NCI-H146 treated with DMSO at 0.1 percent for 48 hours (cell line): ENCODE results near the gene TRPC4AP.
"Not testable (repeated sequence)": the region's sequence is repeated elsewhere in the genome, so short reads cannot be mapped to it uniquely, and the experiment has no call there.

Experiments used
- DNase-seq: peaks from one replicate; lab custom pipeline; 2025; ENCODE audit not compliant: unreplicated experiment; lab: John Stamatoyannopoulos, UW

The TRPC4AP gene

GRCh38 chr20:35092524-35093266 is at the start of gene TRPC4AP:
Gene TRPC4AP, minus strand, starts transcription at chr20:35092807. Its CDS starts 26 bp downstream, at chr20:35092781.
- peak; percentile 92 for DNase-seq

- no peak for DNase-seq
Observed at GRCh38 chr20:35135867-35136586, 43.4 kb upstream of the TRPC4AP start.

GRCh38 chr20:35134880-35135279 is 42.3 kb upstream of the TRPC4AP start:
- DNase-seq = no peak

GRCh38 chr20:35134472-35134871 is 41.9 kb upstream of the TRPC4AP start:
- no peak for DNase-seq

GRCh38 chr20:35133735-35134134 is 41.1 kb upstream of the TRPC4AP start:
- DNase-seq = no peak

GRCh38 chr20:35133031-35133430 is 40.4 kb upstream of the TRPC4AP start:
- DNase-seq = no peak

- no peak for DNase-seq
Observed at GRCh38 chr20:35131934-35132333, 39.3 kb upstream of the TRPC4AP start.

GRCh38 chr20:35129647-35130069 is 37.1 kb upstream of the TRPC4AP start:
- no peak for DNase-seq

GRCh38 chr20:35125753-35126152 is 33.1 kb upstream of the TRPC4AP start:
- no peak for DNase-seq

GRCh38 chr20:35122756-35123405 is 30.3 kb upstream of the TRPC4AP start:
- no peak for DNase-seq

GRCh38 chr20:35121186-35121585 is 28.6 kb upstream of the TRPC4AP start:
- DNase-seq = no peak

GRCh38 chr20:35120012-35120701 is 27.6 kb upstream of the TRPC4AP start:
- no peak for DNase-seq

GRCh38 chr20:35117629-35118028 is 25.0 kb upstream of the TRPC4AP start:
- no peak for DNase-seq

GRCh38 chr20:35117196-35117595 is 24.6 kb upstream of the TRPC4AP start:
- DNase-seq = no peak

GRCh38 chr20:35116258-35116657 is 23.7 kb upstream of the TRPC4AP start:
- no peak for DNase-seq

- DNase-seq = no peak
Observed at GRCh38 chr20:35115606-35116005, 23.0 kb upstream of the TRPC4AP start.

GRCh38 chr20:35112276-35112675 is 19.7 kb upstream of the TRPC4AP start:
- DNase-seq = not testable (repeated sequence)

GRCh38 chr20:35111141-35111888 is 18.7 kb upstream of the TRPC4AP start:
- no peak for DNase-seq

- no peak for DNase-seq
Observed at GRCh38 chr20:35108921-35109320, 16.3 kb upstream of the TRPC4AP start.

GRCh38 chr20:35106827-35107380 is 14.3 kb upstream of the TRPC4AP start:
- no peak for DNase-seq
